ENCODE measurements around the gene BORCS8.
"Not testable (repeated sequence)": the region's sequence is repeated elsewhere in the genome, so short reads cannot be mapped to it uniquely, and the experiment has no call there.

The BORCS8 gene

DNA sequence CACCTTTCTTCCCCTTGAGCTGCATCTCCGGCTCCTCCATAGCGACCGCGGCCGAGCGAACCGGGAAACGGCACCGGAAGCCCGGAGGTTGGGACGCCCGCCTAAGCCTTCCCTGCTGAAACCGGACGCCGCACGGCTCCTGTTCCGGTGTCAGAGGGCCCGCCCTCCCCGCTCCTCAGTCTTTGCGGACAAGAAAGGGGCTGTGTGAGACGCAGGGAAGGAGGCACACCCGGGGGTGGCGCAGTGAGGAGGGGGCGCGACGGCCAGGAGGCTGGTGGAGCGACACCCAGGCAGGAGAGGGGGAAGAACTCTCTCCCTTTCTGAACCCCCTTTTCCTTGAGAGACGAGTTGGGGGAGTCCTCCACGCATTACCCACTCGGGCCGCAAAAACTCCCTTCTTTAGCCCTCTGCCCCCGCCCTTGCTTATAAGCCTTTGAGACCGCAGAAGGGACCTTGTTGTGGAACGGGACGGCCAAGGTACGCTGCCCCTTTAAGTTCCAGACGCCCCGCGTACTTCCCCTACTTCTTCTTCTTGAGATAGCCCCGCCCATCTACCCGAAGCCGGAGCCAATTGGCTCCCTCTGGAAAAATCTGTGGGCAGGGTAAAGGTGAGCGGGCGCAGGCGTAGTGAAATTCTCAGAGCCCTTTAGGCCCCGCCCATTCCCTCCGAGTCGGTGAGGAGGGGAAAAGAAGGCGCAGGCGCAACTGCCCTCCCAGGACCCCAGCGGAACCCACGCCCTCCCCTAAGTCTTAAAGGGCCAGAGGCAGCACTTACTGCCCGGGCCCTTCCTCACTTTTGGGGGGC, at the start of gene BORCS8, which contains the start of gene RFXANK:
TSS of gene BORCS8 (minus strand) at position 75 of the 805 bp plus-strand sequence. CDS start at position 40, 35 bp downstream.
TSS of gene RFXANK (plus strand) at position 181 of the 805 bp plus-strand sequence. CDS start 1,689 bp downstream, outside the sequence.
- DNase-seq = peak; percentile 69 to 99 (median 97)

DNA sequence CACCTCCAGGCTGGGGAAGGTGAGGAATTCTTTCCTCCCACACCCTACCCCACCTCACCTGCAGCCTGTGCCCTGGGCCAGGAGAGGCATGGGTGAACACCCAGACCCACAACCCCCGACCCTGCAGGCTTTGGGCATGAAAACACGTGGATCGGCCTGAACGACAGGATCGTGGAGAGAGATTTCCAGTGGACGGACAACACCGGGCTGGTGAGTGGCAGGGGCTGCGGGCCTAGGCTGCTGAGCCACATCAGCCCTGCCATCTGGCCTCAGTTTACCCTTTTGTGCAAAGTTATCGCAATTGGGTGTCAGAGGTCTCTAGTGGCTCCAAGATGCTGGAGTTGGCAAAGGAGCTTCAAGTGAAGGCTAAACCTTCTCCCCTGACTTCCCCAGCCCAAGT, 48.5 kb upstream of the BORCS8 start:
- no peak for DNase-seq

DNA sequence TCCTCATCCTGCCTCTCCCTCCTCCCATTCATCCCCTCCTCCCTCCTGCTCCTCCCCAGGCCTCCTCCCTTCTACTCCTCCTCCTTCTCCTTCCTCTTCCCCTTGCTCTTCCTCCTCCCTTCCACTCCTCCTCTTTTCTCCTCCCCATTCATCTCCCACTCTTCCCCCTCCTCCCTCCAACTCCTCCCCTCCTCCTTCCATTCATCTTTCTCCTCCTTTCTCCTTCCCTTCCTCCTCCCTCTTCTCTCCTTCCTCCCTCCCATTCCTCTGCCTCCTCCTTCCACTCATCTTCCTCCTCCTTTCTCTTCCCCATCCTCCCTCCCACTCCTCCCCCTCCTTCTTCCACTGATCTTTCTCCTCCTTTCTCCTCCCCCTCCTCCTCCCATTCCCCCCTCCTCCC, 47.7 kb upstream of the BORCS8 start:
- DNase-seq = no peak

DNA sequence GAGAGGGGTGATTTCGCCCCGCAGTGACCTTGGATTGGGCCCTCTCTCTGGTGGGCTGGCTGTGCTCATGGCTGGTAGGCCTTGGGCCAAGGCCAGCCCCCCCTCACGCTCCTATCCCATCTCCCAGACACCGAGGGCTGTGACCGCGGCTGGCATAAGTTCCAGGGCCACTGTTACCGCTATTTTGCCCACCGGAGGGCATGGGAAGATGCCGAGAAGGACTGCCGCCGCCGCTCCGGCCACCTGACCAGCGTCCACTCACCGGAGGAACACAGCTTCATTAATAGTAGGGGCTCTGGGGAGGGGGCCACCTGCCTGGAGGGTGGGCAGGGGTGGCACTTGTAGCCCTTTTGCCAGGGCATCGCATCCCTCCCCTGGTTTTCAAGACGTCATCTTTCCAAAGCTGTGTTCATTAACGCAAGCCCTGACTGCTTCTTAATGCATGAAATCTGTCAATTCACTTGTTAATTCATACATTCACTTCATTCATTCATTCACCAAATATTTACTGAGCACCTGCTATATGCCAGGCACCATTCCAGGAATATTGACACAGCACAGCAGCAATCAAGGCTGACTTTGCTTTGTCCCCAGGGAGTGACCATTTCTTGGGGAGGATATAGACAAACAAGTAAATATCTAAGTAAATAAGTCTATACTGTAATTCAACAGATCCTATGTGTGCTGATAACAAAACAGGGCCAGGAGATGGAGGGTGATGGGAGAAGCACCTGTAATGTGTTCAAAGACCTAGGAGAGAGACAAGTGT, 46.4 kb upstream of the BORCS8 start:
- no peak for DNase-seq

DNA sequence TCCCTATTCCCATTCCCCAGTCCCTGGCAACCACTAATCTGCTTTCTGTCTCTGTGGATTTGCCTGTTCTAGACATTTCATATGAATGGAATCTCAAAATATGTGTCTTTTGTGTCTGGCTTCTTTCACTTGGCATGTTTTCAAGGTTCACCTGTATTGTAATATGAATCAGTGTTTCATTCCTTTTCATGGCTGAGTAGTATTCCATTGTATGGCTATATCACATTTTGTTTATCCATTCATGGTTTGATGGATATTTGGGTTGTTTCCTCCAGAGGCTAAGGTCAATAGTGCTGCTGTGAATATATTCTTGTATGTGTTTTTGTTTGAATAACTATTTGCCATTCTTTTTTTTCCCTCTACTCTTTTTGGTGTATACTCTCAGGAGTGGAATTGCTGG, 44.2 kb upstream of the BORCS8 start:
- DNase-seq = no peak

DNA sequence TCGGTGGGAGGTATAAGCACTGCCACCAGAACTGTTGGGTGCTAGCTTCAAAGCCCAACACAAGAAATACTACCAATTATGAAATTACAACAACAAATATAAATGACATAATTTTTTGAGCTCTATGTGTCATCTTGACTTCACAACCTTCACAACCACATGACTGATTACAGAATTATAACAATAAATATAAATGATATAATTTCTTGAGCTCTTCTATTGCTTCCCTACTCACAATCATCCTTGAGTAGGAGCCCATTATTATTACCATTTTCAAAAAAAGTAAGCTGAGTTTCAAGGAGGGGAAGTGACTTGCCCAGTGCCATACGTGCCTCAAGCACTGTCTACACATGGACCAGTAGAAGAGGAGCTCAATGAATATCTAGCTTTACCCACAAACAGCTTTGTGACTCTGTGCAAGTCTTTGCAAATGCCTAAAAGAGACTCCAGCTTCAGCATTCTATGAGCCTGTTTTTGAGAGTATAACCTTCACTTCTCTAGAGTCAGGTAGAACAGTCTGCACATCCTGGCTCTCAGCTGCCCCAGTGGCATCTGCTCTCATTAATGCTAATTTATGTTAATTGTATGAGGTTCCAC, 42.4 kb upstream of the BORCS8 start:
- DNase-seq = no peak

DNA sequence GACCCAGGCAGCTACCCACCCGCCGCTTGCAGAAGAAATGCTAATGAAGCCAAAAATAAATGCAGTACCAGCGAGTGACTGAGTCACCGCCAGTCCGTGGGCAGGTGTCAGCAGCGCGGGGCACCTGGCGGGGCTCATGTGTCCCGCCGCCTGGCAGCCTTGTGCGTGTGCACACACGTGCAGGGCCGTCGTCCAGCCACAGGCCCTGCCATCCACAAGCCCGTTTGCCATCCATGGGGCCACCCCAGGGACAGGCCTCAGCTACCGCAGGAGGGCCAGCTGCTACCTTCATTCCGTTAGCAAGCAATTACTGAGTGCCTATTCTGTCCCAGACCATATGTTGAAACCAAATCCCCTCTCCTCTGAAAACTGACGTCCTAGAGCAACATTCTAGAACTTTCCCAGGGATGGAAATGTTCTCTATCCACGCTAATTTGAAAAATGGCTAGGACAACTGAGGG, 40.3 kb upstream of the BORCS8 start:
- peak in 20 of 56 donors; percentile 6 to 69 (median 50) for DNase-seq

DNA sequence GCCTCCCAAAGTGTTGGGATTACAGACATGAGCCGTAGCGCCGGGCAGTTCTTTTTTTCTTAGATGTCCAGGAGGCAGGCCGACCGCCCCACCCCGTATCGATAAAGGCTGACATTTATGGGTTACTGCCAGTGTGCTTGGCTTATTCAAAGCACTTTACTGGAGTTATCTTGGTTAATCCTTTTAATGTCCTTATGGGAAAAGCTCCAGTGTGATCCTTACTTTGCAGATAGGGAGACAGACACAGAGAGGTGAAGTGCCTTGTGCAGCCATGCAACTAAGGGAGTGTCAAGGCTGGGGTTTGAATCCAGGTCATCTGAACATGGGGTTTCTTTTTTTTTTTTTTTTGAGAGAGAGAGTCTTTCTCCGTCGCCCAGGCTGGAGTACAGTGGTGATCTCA, 39.0 kb upstream of the BORCS8 start:
- no peak for DNase-seq

DNA sequence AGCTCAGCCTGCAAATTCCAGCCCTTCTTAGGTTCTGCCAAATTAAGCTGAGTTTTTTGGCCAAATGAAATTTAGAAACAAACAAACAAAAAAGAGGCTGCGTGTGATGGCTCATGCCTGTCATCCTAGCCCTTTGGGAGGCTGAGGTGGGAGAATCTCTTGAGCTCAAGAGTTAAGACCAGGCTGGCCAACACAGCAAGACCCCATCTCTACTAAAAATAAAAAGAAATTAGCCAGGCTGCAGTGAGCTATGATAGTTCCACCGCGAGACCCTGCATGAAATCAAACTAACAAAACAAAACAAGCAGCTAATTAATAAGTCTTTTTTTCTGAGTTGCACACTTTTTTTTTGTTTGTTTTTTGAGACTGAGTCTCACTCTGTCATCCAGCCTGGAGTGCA, 37.7 kb upstream of the BORCS8 start:
- no peak for DNase-seq

DNA sequence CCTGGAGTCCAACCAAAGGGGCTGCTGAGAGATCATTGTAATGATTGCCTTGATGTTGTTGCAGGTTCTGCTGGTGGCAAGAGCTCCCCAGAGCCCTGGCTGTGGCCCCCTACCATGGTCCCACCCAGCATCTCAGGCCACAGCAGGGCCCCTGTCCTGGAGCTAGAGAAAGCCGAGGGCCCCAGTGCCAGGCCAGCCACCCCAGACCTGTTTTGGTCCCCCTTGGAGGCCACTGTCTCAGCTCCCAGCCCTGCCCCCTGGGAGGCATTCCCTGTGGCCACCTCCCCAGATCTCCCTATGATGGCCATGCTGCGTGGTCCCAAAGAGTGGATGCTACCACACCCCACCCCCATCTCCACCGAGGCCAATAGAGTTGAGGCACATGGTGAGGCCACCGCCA, 35.3 kb upstream of the BORCS8 start:
- DNase-seq = no peak

DNA sequence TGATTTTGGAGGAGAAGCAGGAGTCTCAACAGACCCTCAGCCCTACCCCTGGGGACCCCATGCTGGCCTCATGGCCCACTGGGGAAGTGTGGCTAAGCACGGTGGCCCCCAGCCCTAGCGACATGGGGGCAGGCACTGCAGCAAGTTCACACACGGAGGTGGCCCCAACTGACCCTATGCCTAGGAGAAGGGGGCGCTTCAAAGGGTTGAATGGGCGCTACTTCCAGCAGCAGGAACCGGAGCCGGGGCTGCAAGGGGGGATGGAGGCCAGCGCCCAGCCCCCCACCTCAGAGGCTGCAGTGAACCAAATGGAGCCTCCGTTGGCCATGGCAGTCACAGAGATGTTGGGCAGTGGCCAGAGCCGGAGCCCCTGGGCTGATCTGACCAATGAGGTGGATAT, 34.7 kb upstream of the BORCS8 start:
- DNase-seq = no peak

DNA sequence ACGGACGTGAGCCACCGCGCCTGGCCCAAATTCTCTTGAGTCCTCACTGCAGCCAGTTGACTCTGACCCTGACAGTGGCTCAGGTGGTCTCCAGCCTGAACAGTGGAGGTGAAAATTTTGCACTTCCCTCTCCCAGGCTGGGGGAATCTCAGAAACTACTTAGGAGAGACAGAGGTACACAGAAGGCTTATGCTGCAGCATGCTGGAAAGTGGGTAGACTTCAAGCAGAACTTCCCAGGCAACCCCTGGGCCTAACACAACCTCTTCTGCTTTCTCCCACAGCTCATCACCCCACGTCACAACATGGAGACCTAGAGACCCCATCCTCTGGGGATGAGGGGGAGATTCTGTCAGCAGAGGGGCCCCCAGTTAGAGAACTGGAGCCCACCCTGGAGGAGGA, 34.3 kb upstream of the BORCS8 start:
- no peak for DNase-seq

DNA sequence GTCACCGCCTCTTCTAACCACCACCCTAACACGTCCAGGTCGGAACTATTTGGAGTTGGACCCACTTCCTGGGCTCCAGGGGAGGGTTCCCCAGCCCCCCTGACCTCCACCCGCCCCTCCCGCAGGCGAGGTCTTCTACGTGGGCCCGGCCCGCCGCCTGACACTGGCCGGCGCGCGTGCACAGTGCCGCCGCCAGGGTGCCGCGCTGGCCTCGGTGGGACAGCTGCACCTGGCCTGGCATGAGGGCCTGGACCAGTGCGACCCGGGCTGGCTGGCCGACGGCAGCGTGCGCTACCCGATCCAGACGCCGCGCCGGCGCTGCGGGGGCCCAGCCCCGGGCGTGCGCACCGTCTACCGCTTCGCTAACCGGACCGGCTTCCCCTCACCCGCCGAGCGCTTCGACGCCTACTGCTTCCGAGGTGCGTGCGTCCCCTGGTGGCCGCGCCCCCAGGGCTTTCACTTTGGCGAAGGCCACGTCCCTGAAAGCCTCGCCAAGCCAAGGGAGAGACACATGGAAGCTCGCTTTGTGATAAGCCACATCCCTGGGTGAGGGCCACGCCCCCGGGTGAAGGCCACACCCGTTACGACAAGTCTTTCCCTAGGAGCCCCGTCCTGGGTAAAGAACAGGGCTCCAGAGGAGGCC, 33.0 kb upstream of the BORCS8 start:
- peak in 1 of 56 donors; percentile 16 for DNase-seq

DNA sequence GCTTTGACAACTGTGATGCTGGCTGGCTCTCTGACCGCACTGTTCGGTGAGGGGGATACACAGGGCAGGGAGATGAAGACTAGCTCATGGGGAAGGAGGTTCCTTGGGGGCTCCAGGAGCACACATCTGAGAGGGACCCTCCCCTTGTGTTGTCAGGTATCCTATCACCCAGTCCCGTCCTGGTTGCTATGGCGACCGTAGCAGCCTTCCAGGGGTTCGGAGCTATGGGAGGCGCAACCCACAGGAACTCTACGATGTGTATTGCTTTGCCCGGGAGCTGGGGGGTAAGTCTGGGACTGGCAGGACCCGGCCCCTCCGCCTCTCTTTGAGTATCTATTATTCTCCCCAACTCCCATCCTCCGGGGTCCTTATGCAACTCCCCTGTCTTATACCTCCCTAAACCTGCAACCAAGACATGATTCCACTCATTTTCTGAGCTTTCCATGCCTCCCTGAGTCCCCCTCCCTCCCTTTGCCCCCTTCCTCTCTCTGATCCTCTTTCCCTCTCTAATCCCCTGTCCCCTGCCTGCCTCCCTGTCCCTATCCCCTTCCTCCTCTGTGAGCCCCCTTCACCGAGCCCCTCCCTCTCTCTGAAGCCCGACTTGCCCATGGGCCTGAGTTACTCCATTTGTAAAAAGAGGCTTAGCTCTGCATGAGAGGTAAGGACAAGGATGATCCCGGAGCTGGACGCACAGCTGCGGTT, 32.3 kb upstream of the BORCS8 start:
- no peak for DNase-seq

DNA sequence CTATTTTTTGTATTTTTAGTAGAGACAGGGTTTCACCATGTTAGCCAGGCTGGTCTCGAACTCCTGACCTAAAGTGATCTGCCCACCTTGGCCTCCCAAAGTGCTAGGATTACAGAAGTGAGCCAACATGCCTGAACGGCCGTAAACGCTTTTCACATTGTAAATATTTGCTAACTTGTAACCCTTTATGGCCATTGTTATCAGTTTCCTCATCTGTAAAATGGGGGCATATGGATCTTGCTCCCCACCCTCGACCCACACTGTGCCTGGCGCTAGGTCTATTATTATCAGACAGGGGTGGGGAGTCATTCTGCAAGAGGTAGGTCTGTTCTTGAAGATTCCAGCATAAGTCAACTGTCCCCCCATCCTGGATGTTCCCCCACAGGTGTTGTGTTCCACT, 31.7 kb upstream of the BORCS8 start:
- no peak for DNase-seq

DNA sequence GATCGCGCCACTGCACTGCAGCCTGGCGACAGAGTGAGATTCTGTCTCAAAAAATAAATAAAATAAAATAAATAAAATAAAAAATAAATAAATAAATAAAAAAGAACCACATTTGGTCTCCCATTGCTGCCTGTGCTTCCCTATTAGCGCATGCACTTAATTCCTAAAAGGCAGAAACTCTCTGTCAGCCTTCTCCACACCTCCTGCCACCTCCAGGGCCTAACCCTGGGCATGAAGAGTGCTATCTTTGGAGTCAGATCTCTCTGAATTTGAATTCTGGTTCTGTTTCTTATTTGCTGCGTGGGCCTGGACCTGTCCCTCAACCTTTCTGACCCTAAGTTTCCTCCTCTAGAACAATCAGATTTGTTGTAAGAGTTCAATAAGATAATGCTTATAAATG, 31.1 kb upstream of the BORCS8 start:
- no peak for DNase-seq

DNA sequence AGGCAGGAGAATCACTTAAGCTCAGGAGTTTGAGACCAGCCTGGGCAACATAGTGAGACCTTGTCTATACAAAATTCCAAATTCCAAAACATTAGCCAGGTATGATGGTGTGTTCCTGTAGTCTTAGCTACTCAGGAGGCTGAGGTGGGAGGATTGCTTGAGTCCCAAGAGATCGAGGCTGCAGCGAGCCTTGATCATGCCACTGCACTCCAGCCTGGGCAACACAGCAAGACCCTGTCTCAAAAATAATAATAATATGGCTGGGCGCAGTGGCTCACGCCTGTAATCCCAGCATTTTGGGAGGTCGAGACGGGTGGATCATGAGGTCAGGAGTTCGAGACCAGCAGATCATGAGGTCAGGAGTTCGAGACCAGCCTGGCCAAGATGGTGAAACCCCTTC, 29.0 kb upstream of the BORCS8 start:
- not testable (repeated sequence) for DNase-seq

DNA sequence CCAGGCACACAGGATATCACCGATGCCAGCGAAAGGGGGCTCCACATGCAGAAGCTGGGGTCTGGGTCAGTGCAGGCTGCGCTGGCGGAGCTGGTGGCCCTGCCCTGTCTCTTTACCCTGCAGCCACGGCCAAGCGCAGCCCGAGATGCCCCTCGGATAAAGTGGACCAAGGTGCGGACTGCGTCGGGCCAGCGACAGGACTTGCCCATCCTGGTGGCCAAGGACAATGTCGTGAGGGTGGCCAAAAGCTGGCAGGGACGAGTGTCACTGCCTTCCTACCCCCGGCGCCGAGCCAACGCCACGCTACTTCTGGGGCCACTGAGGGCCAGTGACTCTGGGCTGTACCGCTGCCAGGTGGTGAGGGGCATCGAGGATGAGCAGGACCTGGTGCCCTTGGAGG, 27.0 kb upstream of the BORCS8 start:
- no peak for DNase-seq

DNA sequence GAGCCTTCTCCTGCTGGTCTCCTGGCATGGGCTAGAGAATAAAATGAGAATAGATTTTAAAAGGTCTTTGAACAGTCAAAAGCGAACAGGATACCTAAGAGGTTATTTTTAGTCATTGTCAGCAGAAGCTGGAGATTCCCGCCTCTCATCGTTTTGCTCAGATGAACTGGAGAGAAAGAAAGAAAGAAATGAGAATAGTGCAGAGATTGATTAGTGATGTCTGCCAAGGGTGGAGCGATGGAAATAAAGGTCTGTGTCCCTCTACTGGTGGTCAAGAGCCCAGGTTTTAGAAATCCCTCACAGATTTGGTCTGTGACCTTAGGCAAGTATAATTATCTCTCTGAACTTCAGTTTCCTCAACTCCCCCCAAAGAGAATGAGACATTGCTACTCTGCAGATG, 25.1 kb upstream of the BORCS8 start:
- no peak for DNase-seq

DNA sequence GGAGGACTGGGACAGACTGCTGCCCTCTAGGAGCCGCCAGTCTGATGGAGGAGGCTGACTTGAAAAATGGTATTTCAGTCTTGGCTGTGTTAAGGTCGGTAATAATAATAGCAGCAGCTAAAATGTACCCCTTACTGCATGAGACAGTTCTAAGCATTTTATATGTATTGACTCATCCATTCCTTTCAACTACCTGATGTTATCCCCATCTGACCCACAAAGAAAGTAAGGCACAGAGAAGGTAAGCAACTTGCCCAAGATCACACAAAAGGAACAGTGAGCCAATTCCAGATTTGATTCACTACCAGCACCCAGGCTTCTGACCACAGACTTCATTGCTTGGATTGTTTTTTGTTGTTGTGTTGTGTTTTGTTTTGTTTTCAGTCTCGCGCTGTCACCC, 23.8 kb upstream of the BORCS8 start:
- no peak for DNase-seq

DNA sequence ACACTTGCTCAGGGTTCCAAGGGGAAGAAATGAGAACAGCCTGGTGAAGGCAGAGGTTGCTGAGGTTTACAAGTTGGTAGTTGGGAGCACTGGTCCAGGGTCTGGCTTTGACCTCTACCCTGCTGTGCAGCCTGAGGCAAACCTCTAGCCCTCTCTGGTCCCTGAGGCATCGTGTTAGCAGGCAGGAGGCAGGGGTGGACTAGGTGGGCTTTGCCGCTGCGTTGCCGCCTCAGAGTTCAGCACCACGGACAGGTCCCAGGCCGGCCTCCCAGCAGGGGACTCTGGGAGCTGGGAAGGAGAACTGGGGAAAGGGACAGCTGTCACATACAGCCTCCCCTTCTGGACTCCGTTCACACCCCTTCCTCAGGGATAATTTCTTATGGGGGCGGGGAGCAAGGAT, 22.9 kb upstream of the BORCS8 start:
- DNase-seq = peak in 1 of 56 donors; percentile 16
